Activated gamma-delta T cell treated with anti-CD3 and anti-CD28 coated beads, Interleukin-2, amount 50 U/mL, for 16 hours (primary cell): Measurements from ENCODE around the gene GALNT7.

Experiments used
- DNase-seq: peaks from one replicate; pipeline ENCODE4 v3.0.0-alpha.2; 2020; ENCODE audit warnings: low read depth

GALNT7 gene

GRCh38 chr4:173265751-173266150 lies 97.1 kb downstream of the GALNT7 start:
- DNase-seq: no peak

GRCh38 chr4:173267711-173268110 lies 99.1 kb downstream of the GALNT7 start:
- DNase-seq: no peak

GRCh38 chr4:173269280-173269679 lies 100.7 kb downstream of the GALNT7 start:
- no peak for DNase-seq

GRCh38 chr4:173270312-173271027 lies 101.9 kb downstream of the GALNT7 start:
- no peak for DNase-seq

- no peak for DNase-seq
Observed at GRCh38 chr4:173272314-173272713, 103.7 kb downstream of the GALNT7 start.

GRCh38 chr4:173272996-173273395 lies 104.4 kb downstream of the GALNT7 start:
- no peak for DNase-seq

- DNase-seq: no peak
Observed at GRCh38 chr4:173273941-173274340, 105.3 kb downstream of the GALNT7 start.

- DNase-seq: no peak
Observed at GRCh38 chr4:173274744-173275143, 106.1 kb downstream of the GALNT7 start.

GRCh38 chr4:173275150-173275549 lies 106.5 kb downstream of the GALNT7 start:
- DNase-seq: no peak

GRCh38 chr4:173277340-173277739 lies 108.7 kb downstream of the GALNT7 start:
- DNase-seq: no peak

- no peak for DNase-seq
Observed at GRCh38 chr4:173280998-173281397, 112.4 kb downstream of the GALNT7 start.

GRCh38 chr4:173281406-173282255 lies 113.0 kb downstream of the GALNT7 start:
- no peak for DNase-seq

- no peak for DNase-seq
Observed at GRCh38 chr4:173282256-173282562, 113.6 kb downstream of the GALNT7 start.

GRCh38 chr4:173282626-173283025 lies 114.0 kb downstream of the GALNT7 start:
- DNase-seq: no peak

- DNase-seq: no peak
Observed at GRCh38 chr4:173284463-173284862, 115.9 kb downstream of the GALNT7 start.

- no peak for DNase-seq
Observed at GRCh38 chr4:173287486-173287885, 118.9 kb downstream of the GALNT7 start.

GRCh38 chr4:173288296-173288695 lies 119.7 kb downstream of the GALNT7 start:
- DNase-seq: peak; percentile 48

GRCh38 chr4:173288698-173289352 lies 120.2 kb downstream of the GALNT7 start:
- DNase-seq: no peak

- DNase-seq: no peak
Observed at GRCh38 chr4:173289353-173289727, 120.7 kb downstream of the GALNT7 start.

- no peak for DNase-seq
Observed at GRCh38 chr4:173291899-173292298, 123.3 kb downstream of the GALNT7 start.

- DNase-seq: no peak
Observed at GRCh38 chr4:173293663-173294062, 125.1 kb downstream of the GALNT7 start.

GRCh38 chr4:173294444-173294843 lies 125.8 kb downstream of the GALNT7 start:
- DNase-seq: no peak
